Heart left ventricle (tissue), 13 donors: ENCODE data around the gene ZSCAN32.

Source experiments
- CTCF ChIP-seq, 12 donors: fragments of 200-600 bp; sonication (generic) in 4 of 12; IDR thresholded peaks; one replicate each; pipeline versions ENCODE4 v1.5.0 to v1.8.0; 2018 to 2022; ENCODE audit warnings: antibody characterized with exemption in 12 of 12, mild to moderate bottlenecking in 5 of 12
- POLR2A ChIP-seq, 2 donors: fragments of 450-650 bp; IDR thresholded peaks; one replicate each; pipeline ENCODE4 v1.6.1; 2017; ENCODE audit warnings: antibody characterized with exemption in 2 of 2, mild to moderate bottlenecking in 2 of 2, moderate library complexity in 2 of 2
- donor health status: ischemic (EF 13 %, LVEDD 7.1; RV severe dilation, severe dysfunction).
- donor health status: DM: no; HTN: yes; CAD: no.
- donor health status: DM: no; HTN: no; CAD: no.
- donor health status: ischemic (EF 25% LVEDD 6.9; RV normal size, moderate dysfunction).
- donor health status: ischemic (EF 25% LVEDD 5.7; RV mildly dilated, moderate dysfunction).
- donor health status: ischemic (EF 35%, LVEDD 5.7; RV mildly dilated, moderate dysfunction).
- donor health status: nonischemic (EF 11% LVEDD 7.7; RV severe dilation, severe dysfunction).
- donor health status: DM: yes; HTN: yes; CAD: no.
- donor health status: PGD.
- donor health status: ischemic (EF 29% LVEDD 5.4; RV normal size, mild dysfunction).
- donor health status: nonischemic (EF 23%, LVEDD 6.1; RV moderate dilation, normal function).

GRCh38 chr16:3443108-3444031, 42.6 kb upstream of the ZSCAN32 start, which contains the start of the genes NAA60 and ZNF597:
- no peak for TF ChIP-seq CTCF (IDR thresholded peaks at IDR 0.05)
- TF ChIP-seq POLR2A (IDR thresholded peaks at IDR 0.05): peak in 1 of 2 donors; percentile 25
